AG09319 (cell line): ENCODE results near the gene LINC01488.

Source experiments
- DNase-seq: peaks from one replicate; pipeline ENCODE4 v3.0.0-alpha.2; 2010; ENCODE audit warnings: low read depth; ENCODE audit errors: extremely low read depth
- TF ChIP-seq, protein P1 (sequence below): IDR thresholded peaks from 2 replicates; pipeline ENCODE4 v1.5.1; 2011; ENCODE audit warnings: low read depth, mild to moderate bottlenecking, inconsistent platforms, low read length, moderate library complexity

The LINC01488 gene

DNA sequence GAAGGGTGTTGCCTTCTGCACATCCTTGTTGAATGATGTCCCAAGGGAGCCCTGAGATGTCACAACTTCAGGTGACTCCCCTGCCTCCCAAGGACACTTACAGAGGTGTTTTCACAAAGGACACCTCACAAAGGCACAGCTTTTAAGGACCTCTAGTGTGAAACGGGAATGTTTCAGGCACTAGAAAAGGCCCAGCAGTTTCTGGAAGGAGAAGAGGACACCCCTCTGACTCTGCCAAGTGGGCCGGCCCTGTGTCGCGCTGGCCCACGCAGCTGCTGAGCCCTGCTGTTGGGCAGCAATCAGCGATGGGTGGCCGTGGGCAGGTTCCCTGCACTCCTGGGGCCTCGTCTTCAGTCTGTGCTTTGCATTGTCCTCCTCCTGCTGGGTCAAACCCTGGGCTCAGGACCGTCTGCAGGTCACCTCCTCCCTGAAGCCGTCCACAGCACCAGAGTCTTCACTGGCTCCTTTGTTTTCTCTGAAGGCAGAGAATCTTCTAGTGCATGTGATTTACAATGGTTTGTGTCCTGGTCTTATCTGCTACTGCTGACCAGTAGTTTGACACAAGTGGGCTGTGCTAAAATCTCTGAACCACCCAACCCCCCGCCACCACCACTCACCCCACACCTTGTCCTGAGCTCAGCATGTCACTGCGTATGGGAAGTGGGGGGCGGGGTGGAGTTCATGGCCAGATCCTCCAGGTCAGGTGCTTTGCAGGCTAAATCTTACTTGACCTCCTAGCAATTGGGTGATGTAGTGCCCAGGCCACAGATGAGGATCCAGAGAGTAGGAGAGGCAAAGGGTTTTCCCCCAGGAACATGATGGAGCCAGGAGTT is 3.2 kb downstream of the LINC01488 start:
- TF ChIP-seq, protein P1, sequence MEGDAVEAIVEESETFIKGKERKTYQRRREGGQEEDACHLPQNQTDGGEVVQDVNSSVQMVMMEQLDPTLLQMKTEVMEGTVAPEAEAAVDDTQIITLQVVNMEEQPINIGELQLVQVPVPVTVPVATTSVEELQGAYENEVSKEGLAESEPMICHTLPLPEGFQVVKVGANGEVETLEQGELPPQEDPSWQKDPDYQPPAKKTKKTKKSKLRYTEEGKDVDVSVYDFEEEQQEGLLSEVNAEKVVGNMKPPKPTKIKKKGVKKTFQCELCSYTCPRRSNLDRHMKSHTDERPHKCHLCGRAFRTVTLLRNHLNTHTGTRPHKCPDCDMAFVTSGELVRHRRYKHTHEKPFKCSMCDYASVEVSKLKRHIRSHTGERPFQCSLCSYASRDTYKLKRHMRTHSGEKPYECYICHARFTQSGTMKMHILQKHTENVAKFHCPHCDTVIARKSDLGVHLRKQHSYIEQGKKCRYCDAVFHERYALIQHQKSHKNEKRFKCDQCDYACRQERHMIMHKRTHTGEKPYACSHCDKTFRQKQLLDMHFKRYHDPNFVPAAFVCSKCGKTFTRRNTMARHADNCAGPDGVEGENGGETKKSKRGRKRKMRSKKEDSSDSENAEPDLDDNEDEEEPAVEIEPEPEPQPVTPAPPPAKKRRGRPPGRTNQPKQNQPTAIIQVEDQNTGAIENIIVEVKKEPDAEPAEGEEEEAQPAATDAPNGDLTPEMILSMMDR: no peak
- DNase-seq: no peak

DNA sequence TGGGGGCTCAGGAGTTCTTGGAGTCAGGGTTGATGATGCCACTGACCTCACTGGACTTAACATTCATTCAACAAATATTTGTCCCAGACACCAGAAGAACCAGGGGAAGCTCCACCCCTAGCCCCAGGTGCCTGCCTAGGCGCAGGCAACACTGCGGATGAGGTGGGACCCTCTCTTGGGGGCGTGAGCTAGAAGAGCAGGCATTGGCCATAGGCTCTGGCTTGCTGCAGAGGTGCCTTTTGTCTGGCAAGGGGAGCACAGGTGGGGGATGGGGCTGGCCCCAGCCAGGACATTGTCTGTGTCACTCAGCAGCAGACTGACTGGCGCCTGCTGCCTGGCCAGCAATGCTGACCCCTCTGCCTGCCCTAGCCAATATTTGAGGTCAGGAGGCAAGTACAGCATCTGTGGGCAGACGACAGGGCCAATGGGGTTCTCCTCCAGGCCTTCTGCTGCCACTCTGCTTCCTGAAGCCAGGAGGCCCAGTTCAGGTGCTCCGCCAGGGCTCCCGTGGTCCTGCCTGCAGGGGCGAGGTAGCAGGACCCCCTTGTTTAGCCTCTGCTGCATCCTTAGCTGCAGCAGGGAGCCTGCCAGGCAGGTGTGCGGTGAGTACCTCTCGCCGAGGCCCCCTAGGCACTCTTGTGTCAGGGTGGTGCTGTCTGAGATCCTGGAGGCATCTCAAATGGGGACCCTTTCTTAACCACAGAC is 4.0 kb downstream of the LINC01488 start:
- TF ChIP-seq, protein P1: no peak
- no peak for DNase-seq

DNA sequence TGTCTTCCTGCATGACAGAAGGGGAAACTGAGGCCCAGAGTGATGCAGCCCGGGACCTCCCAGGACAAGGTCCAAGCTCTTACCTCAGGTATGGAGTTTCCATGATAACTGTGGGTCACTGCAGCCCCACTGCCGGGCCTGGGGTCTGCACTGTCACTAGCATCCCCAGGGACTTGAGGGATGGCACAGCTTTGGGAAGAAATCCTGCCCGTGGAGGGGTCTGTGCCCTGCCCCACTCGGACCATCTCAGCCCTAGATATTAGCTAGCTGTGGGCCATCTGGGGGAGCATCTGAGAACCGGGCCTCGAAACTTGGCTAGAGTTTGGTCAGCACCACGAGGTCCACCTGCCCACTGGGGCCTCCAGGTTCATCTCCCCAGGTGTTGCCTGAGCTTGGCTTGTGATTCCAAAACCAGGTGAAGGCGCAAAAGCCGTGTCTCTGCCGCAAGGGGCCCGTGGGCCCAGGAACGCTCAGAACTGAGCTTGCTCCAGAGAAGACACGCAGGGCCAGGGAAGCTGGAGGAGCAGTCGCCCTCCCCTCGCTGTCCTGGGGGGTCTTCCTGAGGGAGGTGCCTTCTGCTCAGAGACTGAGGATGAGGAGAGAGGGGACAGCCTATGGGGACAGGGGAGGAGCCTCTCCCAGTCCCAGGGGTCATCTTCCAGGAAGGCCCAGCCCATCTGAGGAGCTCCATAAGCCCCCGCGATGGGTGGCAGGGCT is 4.8 kb downstream of the LINC01488 start:
- no peak for DNase-seq
- TF ChIP-seq, protein P1: no peak

DNA sequence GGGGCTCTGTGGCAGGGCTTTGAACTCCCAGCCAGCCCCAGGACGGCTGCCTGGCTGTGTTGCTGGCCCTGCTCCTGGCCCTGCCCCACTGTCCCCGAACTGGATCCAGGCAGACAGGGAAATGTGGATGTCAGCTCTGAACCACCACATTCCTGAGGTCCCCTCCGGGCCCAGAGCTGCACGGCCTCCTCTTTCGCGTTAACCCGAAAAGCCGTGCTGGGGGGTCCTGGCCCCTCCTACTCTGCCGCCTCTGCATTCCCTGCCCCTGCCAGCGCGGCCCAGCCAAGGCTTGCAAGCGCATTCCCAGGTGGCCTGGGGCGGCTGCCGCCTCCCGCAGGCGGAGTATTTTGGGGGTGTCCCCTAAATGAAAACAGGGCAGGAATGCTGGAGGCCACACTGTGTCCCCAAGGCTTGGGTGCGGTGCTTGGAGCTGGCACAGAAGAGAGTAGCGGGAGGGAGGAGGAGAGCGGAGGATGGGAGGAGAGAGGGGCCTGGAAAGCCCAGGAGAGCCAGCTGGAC is 5.4 kb downstream of the LINC01488 start:
- TF ChIP-seq, protein P1: no peak
- no peak for DNase-seq

DNA sequence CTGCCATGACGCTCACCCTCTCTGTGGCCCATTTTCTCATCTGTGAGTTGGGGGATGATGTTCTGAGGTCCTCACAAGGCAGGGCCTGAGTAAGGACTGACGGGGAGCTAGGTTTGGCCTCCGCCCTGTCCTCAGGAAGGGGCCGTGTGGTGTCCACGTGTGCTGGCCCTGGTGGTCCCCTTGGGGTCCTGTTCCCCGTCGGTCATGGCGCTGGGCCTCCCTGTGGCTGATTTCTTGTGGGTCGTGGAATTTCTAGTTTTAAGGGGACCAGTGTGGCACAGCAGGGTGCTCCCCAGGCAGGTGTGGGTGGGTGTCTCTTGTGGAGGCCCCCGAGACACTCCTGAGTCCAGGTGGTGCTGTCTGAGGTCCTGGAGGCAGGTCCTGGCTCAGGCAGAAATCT is 5.9 kb downstream of the LINC01488 start:
- no peak for DNase-seq
- TF ChIP-seq, protein P1: no peak

DNA sequence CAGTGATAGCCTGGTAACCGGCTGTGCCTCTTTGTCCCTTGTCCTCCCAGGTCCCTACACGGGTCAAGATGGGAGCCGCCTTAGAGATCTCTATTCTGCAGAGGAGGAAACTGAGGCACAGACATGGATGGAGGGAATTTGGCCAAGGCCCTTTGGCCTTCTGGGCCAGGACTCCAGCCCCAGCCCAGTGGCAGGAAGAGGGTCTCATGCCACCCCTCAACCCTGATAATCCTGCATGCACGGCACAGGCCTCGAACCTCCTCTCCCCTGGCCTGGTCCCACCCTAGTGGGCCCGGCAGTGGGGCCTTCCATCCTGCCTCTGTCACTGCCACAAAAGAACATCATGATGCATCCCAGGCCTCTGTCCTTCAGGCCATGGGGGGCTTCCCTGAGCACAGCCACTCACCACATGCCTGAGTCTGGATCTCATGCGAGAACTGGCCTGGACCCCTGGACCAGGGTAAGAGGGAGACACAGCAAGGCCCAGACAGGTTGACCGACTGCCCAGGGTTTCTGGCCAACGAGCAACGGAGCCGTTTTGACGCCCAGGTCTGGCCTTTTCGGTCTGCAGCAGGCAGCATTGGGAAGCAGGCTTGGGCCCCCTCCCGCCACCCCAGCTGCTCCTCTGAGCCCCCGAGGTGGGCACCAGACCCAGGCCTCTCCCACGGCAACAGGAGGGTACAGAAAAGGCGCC is 6.5 kb downstream of the LINC01488 start:
- DNase-seq: no peak
- TF ChIP-seq, protein P1: no peak
